HG02571 (cell line): ENCODE results near the gene UBASH3A.
"Not testable (repeated sequence)": the region's sequence is repeated elsewhere in the genome, so short reads cannot be mapped to it uniquely, and the experiment has no call there.

ENCODE experiments used
- ATAC-seq: cut with Tn5 transposase; IDR thresholded peaks from one replicate; pipeline ENCODE4 v1.9.1; 2021; ENCODE audit warnings: mild to moderate bottlenecking, moderate library complexity; ENCODE audit not compliant: unreplicated experiment

Gene UBASH3A

GRCh38 chr21:42390193-42390592, 13.5 kb upstream of the UBASH3A start:
- ATAC-seq = no peak

DNA sequence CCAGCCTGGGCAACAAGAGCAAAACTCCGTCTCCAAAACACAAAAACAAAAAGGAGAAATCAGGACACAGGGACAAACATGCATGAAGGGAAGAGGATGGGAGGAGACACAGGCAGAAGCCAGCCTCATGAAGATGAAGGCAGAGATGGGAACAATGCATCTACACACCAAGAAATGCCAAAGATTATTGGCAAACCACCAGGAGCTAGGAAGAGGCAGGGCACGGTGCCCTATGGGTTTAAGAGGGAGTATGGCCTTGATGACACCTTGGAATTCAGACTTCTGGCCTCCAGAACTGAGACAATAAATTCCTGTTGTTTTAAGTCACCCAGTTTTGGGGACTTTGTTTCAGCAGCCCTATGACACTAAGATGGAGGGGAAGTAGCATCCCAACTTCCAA, 13.0 kb upstream of the UBASH3A start:
- no peak for ATAC-seq

DNA sequence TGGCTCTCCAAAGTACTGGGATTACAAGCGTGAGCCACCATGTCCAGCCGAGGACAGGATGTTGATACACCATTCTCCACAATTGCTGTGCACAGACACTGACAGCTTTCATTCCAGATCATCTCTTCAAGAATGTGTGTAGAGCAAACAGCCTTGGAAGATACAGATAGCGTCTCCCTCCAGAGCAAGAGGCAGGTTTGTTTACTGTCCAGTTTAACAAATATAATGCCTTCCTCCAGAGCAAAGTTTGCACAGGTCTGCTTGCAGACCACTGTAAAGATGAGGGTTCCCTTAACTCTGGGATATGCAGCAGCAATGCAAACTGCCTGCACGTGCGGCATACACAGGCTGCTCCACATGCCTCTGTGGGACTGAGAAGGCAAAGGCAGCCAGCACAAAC, 12.4 kb upstream of the UBASH3A start:
- ATAC-seq = no peak

- ATAC-seq = no peak
These were observed 10.8 kb upstream of the UBASH3A start for GRCh38 chr21:42392731-42393442.

- ATAC-seq = no peak
These were observed 10.2 kb upstream of the UBASH3A start for GRCh38 chr21:42393443-42393950.

DNA sequence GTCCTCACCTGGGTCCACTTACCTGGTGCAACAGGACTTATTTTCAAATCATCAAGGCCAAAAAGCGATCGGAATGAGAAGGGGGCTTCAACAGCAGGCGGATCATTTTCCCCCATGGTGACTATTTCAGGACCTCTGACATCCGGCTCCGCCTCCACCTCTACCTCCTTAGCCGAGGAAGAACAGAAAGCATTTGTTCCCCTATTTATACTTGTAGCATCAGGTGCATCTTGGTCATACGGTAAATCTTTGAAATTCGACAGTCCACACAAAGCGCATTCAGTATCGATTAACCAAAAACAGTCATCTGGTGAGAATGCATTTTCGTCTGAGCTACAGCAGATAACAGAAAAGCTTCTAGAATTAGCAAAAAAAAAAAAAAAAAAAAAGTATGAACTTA, 8.4 kb upstream of the UBASH3A start:
- no peak for ATAC-seq

DNA sequence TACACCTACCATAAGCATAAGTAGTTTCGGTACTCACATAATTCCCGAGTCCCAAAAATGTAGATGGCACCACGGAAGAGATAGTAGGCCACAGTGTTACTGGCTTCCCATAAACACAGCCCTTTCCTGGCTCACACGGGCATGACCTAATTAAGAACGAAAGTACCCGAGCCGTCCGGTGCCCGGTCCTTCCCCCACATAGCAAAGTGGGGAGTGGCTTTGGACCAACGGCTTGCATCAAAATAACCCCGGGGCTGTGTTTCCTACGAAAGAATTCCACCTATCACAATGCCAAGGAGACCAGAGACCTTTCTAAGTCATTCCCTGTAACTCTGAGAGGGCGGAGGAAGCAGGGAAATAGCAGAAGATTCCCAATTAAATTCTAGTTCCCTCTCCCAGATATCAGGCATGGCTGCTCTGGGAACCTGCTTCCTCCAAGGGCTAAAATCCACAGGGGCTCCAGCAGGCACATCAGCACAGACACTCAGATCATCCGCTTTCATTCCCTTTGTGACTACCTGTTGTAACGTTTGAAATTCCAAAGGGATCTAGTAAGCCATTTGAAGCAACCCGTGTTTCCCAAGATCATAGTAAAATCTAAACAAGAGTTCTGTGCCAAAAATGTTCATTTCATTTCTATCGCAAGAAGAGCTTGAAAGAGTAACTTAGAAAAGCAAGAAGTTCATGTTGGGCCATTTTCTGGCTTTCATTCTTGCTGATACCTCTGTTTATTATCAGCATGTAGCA, 7.6 kb upstream of the UBASH3A start, which contains the start of gene TMPRSS3:
TSS of gene TMPRSS3 (minus strand) at position 148 of the 747 bp plus-strand sequence. CDS start 635 bp downstream, outside the sequence.
- ATAC-seq = no peak

- no peak for ATAC-seq
These were observed 6.6 kb upstream of the UBASH3A start for GRCh38 chr21:42396799-42397745.

DNA sequence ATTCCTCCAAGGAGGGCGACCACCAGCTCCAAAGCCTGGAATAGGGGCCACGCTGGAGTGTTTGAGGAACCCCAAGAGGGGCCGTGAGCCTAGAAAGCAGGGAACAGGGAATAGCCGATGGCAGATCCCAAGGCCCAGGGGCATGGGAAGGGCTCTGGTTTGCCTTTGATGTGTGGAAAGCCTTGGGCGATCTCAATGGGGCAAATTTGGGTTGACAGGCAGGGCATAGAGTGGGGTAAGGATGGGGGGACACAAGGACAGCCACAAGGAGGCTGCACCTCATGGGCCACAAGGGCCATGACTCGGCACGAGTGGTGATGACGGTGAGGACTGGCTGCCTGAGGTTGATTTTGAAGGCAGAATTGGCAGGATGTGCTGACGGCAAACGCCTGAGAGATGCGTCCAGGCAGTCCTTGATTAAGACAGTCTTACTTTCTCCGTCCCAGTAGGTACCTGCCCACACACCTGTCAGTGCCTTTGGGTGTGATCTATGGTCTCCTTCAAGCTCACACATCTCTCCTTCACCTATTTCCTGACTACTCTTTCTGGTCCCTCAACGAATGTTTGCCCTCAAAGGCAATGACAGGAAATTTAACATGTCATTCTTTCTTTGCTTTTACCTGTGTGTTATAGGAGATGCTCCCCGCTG, 5.8 kb upstream of the UBASH3A start:
- no peak for ATAC-seq

DNA sequence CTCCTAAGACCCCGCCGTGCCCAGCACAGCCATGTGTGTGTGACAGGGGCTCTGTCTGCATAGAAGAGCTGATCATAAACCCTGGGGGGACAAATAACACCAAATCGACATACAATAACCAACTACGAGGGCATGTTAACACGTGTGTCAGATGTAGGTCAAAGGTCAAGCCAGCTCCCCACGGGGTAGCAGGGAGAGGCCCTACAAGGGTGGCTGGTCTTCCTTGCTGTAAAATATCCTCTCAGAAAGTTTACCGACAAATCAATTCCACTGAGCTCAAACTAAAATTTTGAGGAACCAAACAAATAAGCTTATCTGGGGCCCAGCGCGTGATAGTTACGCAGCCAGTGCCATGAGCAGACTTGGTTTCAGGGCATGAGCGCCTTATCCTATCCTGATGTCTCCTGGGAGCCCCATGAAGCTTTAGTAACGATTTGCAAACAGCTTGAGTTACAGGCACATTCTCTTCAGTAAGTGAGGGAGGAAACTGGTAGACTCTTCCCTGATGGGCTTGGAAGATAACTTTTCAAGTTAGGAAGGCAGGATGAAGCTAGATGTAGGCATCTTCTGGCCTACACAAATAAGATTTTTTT, 5.2 kb upstream of the UBASH3A start:
- no peak for ATAC-seq

- ATAC-seq = no peak
These were observed 3.2 kb upstream of the UBASH3A start for GRCh38 chr21:42400525-42400924.

GRCh38 chr21:42401154-42401553, 2.5 kb upstream of the UBASH3A start:
- no peak for ATAC-seq

DNA sequence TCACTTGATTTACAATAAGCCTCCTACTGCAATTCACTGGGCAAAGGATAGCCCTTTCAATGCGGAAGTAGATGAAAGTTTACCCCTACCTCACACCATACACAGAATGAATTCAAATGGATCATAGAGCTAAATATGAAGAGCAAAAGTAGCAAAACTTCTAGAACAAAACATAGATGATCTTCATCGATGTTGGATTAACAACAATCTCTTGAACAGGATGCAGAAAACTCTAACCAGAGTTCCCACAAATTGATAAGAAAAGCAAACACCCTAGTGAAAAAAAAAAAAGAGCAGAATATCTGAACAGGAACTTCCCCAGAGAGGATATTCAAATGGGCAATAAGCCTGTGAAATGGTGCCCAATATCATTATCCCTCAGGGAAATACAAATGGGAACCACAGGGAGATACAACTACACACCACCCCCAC, 1.9 kb upstream of the UBASH3A start:
- no peak for ATAC-seq

DNA sequence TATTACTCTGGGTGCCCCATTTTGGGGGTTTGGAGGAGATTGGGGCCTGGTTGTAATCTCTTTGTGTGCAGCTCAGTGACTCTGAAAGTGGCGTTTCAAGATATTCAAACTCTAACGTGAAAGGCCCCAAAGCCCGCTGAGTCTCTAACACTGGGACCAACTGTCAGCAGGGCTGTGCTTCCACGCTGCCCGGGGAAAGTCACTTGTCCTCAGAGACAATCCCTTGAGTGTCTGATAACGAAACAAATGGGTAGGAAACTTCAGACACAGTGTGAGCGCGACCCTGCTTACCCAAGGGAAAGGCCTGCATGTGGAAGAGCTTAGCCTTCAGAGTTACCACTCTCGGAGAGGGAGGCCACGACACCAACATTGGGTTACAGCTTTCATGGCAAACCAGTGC, 837 bp downstream of the UBASH3A start:
- no peak for ATAC-seq

DNA sequence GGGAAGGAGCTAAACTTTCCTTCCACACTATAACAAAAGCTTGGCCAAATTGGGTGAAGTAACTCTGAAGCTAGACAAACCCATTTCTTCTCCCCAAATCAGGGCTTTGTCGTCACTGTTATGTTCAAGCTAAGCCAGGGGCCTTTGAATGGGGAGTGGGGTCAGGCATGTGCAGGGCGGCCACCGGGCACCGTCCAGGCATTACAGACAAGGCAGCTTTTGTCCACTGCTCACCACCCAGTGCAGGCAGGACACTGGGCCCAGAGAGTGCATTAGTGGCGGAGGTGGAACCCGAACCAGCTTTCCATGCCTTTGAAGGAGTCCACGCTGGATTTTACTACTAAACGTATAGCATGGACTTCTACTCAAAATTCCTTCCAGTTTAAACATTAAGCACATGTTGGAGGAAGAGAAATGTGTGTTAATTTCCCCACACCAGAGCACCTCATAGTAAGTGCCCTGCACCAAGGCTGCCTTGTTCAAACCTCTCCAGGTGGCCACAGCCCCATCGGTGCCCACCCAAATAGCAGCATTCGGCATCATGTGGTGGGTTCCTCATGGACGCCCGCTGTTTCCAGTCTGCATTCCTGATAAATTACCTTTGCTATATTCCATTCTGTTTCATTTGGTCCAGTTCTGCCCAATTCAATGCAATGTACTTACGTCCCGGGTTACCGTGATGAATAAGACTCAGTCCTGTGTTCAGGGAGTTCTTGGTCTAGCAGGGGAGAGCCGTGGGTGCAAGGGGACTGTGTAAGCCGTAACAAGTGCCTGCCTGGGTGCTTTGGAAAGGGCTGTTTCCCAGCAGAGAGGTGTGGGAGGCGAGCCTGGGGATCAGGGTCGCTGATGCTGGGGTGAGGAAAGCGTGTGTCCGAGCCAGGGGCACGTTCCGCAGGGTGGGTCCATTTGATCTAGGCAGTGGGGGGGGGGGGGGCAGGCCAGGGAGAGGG, 1.6 kb downstream of the UBASH3A start:
- no peak for ATAC-seq

DNA sequence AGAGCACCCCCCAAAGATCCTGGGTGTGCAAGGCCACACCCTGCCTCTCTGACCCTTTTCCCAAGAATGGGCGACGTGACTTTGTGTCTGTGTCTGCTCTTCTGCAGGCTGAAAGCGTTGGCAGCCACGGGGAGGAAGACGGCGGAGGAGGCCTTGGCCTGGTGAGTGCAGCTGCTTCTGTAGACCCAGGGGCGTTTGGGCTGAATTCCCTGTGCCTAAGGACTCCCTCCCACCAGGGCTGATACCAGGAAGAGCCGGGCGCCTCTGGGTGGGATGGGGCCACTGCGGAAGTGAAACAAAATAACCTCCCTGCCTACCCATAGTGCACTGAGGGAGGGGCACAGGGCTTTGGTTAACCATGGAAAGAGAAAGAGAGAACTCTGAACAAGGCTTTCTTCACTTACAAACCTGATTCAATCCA, 2.5 kb downstream of the UBASH3A start:
- no peak for ATAC-seq

DNA sequence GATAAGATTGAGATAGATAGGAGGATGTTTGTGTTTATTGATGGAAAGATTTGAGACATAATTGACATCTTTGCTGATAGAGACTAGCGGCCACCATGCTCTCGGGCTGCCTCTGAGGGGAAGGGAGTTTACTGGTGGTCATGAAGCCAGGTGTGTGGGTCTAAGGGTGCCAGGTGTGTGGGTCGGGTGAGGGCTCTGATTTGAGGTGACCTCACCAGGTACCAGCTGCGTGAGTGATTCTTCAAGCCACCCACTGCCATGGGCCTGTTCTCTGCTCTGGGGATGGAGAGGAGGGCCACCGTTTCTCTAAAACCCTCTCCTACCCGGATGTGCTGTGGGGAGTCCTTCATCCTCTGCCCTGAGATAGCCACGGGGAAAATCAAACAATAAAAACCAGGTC, 3.2 kb downstream of the UBASH3A start:
- ATAC-seq = no peak

DNA sequence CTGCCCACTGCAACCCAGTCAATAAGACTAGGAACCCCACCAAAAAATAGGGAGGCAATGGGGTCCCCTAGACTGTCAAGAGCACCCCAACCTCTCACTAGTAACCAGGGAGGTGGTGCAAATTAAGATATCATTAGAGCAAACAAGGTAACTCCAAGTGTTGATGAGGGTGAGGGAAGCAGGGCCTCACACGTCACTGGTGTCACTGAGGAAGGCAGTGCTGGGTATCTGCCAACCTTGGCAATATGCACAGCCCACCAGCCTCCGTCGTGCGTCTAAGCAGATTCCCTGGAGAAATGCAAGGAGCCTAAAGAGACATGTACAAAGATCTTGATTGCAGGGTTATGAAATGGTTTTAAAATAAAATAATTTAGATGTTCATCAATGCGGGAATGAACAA, 3.8 kb downstream of the UBASH3A start:
- ATAC-seq = no peak

DNA sequence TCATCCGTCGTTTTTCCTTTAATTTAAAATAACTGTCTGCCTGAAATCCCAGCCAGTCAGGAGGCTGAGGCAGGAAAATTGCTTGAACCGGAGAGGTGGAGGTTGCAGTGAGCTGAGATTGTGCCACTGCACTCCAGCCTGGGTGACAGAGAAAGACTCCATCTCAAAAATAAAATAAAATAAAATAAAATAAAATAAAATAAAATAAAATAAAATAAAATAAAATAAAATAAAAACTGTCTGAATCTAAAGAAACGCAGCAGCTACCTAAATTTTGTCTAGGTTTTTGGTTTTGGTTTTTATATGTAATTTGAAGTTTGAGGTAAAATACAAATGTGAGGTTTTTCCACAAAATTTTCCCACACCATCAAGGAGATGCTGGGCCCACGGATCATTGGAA, 5.0 kb downstream of the UBASH3A start:
- ATAC-seq = not testable (repeated sequence)
